Measurements from ENCODE around the gene MEOX2.

Gene MEOX2

DNA sequence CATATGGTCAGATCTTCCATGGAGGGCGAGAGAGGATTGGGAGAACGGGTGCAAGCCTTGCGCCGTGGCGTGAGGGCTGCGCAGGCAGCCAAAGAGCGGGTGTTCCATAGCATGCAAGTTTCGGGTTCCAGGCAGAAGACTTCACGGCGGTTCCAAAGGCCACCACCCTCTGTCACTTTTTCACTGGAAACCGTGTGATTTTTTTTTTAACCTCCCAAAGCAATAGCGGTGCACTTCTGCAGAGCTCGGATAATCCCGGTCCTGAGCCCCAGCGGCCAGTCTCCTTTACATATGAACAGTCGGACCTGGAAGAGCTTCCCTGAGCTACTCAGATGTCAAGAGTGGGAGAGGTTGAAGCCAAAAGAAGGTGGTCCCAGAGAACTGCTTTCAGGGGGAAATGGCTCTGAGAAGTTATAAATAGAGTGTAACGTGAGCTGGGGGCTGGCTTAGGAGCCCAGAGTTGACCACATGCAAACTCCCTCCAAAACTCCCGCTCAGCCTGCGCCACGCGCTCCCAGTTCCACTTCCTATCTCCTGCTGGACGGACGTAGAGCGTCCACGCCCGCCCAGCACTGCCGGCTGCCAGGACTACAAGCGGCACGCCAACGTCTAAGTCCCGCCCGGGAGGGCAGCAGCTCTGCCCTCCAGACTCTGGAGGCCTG is at the start of gene MEOX2:
TSS of gene MEOX2 (minus strand) at position 389 of the 662 bp plus-strand sequence. CDS start at position 108, 281 bp downstream.
- no peak for DNase-seq

DNA sequence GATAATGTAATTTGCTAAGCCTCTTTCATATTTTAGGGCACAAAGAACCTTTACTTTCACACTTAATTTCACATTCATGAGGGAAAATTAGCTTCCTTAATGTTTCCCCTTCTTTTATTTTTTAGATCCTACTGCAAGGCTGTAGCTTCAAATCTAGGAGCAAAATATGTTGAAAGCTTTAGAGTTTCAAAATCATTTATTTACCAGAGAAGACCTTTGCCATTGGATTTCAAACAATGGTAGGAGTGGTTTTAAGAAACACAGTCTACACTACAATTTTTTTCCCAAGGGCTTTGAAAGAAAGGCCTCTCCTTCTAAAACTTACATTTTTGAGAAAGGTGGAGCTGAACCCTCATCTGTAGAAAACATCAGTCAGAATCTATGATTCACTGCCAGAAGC is 43.3 kb upstream of the MEOX2 start:
- no peak for DNase-seq

DNA sequence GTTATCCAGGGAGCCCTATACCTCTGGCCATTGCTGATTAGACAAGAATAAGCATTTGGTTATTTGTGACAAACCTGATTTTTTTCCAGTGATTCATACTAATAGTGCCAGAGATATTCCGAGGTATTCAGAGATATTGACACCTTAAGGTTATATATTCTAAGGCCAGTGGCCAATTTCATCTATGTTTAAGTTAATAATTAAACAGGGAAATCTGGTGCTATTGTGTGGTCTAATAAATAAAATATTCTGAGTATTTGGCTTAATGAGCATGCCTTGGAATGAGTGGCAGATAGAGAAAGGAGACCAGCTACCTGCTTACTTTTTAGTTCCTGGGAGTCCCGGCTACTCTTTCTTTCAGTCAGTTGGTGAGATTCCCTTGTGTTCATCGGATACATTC is 38.6 kb upstream of the MEOX2 start:
- DNase-seq, result no peak

DNA sequence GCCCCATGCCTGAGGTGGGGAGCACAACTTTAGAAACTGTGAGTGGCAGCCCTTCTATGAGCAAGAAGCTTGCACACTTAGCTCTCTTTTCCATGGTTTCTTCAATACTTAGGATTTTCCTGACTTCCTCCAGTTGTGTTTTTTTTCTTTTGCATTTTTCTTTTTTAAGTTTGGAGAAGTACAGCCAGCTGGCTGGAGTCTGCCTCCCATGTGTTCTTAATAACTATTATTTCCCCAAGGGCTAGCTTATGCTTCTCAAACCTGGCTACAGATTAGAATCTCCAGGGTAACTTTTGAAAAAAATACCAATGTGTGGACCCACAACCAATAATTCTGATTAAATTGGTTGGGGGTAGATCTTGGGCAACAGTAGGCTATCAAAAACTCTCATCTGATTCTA is 37.4 kb upstream of the MEOX2 start:
- no peak for DNase-seq

DNA sequence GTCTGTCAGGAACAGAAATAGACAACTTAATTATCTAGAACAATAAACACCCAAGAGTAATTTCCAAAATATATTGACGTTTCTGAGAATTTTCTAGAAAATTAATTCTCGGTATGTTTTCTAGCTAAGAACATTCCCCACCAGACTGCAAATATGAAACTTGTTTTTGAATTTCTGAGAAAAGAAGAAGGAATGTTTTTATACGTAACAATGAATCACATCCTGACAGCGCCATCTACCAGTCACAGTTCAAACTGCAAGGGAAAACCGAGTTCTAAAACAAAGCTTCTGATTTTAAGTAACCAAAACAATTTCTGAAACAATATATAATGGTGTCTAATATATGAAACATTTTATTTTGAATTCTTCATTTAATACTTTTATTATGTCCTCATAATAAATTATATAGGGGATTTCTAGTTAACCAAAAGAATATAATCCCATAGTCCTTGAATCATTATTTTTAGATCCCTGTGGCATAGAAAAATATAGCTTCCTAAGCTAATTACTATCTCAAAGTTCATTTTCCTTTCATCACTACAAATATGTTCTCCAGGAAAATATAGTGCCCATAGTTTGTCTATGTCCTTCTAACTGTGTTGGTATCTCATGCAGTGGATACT is 34.5 kb upstream of the MEOX2 start:
- no peak for DNase-seq

DNA sequence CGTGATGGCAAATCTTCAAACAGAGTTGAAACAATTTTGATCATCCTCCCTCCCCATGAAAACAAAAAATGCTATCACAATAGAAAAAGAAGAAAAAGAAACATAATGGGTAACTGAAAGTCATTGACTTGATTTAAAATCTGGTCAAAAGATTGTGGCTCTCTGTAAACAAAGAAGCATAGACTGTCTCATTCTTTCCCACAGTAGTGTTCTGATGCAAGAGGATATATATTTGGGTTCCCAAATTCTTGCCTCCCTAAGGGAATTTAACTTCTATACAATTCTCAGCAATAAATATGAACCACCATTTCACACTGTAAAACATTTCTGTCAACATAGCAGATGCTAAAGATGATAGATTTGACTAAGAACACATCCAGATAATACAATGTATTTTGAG is 32.8 kb upstream of the MEOX2 start:
- no peak for DNase-seq

DNA sequence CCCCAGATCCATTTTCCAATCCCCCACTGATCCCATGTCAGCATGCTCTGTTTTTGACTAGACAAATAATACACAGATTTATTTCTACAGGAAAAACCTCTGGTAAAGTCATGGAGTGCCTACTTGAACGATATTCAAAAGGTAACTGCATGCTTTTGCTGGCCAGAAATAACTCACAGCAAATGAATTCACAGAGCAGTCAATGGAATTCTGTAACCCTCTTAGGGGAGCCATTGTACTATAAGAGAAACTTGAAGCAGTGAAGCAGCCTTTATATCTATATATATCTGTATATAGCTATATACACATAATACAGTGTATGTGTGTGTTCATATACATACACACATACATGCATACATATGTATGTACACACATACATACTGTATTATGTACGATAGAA is 29.0 kb upstream of the MEOX2 start:
- DNase-seq, result no peak

DNA sequence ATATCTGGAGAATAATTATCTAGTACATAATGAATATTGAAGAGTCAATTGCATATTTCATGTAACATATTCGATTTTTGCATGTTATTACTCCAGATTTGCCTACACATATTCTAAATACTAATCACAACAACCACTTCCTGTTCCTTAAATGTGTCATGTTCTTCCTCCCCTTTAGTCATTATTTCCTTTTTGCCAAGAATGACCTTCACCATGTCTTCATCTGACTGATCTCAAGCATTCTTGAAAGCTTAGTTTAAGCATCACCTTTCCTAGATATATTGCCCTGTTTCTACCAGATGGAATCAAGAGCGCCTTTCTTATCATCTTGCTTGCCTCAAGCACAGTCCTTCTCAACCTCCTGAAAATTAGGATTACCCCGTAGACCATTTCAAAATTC is 23.5 kb upstream of the MEOX2 start:
- DNase-seq, result no peak

DNA sequence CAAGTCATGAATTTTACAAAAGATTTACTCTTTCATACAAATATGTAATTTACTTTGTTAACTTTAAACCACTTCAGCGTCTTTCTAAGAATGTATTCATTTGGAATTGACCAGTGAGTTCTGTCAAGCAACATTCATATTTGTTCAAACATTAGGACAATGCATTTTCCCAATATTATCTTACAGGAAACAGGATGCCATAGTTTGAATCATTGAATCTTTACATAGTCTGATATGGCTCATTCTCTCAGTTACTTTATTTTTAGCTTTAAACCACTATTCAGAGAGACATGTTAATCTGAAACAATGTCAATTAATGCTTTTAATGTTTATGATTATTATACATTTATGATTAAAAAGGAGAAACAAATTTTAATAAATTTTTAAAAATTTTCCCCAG is 21.1 kb upstream of the MEOX2 start:
- DNase-seq, result no peak

DNA sequence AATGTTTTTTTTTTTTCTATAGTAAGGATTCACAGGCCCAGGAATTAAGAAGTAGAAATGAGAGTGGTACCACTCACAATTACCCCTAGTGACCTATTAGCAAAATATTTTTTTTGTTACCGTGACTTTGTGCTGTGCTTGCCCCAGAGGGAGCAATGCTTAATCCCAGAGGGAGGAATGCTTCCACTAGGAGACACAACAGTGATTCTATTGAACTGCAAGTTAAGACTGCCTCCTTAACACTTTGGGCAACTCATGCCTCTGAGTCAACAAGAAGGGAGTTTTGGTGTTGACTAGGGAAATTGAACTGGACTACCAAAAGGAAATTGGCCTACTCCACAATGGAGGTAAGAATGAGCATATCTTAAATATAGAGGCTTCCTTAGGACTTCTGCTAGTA is 17.2 kb upstream of the MEOX2 start:
- no peak for DNase-seq

DNA sequence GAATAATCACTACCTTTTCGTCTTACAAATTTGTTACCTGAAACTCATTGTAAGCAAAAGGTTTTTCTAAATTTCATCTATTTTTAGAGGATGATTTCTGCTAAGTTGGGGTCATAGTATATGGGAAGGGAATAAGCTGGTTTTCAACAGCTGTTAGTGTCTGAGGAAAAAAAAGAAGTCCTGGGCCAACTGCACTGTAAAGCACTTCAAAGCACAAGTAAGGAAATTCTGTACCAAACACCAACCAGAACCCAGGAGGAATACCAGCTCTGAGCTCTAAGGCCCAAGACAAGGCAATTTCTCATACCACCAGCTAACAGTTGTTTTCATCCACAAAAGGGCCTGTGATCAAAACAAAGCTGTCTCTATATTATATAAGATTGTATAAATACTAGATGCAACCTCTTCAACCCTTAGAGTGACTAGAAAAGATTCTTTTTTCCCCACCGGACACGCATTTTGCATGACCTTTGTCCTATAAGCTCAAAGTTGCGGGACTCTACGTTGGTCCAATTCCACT is 6.1 kb upstream of the MEOX2 start:
- no peak for DNase-seq

DNA sequence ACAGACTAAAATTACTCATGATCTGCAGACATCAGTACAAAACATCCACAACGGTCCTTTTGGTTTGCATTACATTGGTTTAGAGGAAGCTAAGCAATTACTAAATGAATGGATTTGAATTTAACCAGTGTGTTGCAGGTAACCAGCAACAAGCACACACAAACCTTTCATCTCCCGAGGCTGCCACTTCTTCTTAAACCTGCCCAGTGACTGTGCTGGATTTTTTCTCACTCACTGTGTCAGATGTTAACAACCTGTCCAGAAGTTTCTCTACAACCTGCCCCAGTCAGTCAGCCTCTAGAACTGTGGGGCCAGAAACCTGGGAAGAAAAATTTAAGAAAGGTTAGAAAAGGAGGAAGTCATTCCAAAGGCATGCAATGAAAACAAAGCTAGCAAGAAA is 2.4 kb upstream of the MEOX2 start:
- no peak for DNase-seq

DNA sequence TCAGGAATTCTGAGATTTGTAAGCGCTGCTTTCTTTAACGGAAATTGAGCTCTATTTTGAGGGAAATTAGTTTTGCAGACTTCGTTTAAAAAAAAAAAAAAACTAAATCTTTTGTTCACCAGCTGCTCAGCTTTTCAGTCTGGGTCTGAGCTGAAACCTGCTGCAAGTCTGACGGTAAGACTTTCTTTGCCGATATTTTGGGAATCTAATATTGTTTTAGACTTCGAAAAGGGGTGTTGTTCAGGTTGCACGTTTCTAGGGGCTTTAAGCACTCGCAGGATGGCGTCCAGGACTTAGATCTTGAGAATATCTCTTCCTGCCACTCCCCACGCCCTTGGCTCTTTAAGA is 1.8 kb upstream of the MEOX2 start:
- no peak for DNase-seq

DNA sequence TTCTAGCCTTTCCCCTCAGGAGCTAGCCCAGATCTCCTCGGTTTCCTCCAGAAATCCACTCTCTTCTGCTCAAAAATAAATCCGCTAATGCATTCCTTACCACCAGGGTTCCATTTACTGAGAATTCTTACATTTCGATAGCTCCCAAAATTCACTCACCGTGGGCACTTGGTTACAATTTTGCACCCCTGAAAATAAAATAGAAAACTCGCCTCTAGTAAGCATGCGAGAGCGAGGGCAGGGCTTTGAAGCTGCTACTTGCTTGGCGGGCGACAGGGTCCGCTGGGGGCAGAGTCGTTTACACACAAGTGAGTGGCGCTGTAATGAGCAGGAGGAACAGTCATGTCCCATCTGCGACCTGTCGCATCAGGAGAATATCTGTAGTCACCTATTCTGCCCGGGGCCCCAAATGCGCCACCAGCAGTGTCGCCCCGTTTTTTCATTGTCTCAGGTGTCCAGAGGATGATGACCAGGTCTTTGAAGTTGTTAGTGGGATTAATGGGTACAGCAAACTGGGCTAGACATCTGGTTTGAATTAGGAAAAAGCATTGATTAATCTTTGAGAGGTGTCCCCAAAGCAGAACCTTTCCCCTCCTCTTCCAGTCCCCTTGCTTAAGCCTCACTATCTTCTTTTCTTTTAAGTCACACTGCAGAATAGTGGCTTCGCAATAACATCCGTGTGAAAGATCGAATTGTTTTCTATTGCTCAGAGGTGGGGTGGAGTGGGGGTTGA is 1.2 kb upstream of the MEOX2 start:
- DNase-seq, result no peak

DNA sequence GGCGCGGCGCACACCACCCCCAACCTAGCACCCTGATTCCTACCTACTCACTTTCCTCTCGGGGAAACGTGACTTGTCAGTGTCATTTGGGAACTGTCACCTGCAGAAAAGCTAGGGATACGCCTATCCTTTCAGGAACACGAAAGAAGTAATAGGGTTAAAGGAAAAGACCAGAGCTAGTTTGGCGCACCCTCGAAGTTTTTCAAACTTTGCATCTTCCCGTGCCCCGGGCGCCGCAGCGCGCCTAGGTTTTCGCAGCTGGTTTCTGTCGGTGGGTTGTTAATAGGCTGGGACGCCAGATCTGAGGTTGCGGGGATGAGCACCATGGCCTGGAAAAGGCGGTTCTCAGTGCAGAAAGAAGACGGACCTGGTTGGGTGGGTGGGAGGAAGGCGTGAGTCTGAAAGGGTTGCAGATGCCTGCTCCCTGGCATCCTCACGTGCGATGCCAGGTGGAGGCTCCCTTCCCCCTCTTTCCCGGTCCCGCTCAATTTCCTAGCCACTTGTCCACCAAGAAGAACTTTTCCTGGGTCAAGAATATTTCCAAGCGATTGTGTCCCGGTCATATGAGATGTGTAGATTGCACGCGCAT is 568 bp upstream of the MEOX2 start:
- DNase-seq, result no peak

DNA sequence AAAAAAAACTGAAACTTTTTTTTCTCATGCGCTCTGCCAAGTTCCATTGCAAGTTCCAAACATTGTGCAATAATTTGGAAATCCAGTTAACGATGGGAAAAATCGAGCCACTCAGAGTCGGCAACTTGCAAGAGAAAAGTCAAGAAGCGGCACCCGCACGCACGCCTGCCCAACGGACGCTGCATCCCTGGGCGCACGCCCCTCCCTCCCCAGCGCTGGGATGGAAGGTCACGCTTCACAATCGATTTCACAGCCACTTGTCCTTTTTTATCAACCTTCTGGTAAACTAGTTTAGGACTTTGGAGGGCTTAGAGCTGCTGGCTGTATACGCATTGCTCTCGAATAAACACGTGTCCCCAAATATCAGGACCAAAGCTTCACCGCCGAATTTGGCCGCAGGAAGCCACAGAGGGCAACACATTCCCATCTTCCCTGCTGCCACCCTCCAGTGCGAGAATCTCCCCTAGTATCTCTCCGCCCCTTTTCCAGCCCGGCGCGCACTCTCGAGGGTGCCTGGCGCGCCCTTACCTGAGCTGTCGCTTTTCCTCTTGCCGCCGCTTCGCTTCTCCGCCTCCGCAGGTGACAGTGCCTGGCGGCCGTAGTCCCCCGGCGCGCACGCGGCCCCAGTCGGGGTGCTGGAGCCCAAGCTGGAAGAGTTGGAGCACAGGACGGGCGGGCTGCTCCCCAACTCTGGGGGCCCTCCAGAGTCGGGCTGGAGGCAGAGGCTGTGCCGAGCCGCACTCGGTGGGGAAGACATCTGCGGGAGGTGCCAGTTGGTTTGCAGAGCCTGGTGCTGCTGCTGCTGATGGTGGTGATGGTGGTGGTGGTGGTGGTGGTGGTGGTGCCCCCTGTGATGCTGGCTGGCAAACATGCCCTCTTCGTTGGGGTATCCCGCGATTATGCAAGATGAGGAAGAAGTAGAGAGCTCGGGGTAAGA is 857 bp downstream of the MEOX2 start:
- DNase-seq, result no peak

DNA sequence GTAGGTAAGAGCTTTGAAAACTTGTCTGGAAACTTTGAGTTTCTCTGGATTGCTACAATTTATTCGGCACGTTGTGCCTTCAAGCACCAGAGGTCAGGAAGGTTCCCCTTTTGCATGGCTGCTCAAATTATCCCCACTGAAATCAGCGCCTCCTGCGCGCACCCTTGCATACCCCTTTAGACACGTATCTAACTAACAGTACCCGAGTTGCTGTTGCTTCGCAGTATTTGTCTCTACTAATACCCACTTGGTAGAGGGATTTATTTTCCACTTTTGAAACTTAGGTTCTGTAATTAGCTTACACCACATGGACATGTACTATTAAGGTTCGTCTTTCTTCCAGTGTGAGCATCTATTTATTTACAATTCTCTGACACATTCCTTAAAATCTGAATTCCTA is 1.6 kb downstream of the MEOX2 start:
- no peak for DNase-seq

DNA sequence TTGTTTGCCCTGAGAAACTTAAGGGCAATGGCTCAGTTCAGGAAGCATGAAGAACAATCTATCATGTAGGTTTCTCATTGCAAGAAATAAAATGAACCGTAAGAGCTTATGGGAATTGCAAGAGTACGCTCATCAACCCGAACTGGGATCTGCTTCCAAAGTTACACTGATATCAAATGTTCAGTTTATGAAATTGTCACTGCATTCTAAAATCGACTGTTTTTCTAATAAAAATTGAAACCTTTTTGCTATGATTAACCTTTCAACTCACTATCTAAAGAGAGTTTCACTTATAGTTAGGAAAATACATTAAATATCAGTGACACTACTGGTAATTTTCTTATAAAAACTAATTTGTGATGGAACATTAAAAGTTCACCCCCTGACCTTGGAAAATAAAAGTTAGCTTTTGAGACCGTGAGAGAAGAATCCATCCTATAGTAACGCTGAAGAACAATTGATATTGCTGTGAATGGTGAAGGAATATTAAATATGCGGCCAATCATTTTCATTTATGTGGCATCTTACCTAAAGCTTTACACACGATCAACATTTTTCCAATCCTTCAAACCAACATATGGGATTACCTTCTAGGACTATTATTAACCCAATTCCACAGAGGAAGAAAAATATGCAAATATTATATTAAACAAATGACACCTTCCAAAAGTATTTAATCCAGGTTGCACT is 2.2 kb downstream of the MEOX2 start:
- no peak for DNase-seq

DNA sequence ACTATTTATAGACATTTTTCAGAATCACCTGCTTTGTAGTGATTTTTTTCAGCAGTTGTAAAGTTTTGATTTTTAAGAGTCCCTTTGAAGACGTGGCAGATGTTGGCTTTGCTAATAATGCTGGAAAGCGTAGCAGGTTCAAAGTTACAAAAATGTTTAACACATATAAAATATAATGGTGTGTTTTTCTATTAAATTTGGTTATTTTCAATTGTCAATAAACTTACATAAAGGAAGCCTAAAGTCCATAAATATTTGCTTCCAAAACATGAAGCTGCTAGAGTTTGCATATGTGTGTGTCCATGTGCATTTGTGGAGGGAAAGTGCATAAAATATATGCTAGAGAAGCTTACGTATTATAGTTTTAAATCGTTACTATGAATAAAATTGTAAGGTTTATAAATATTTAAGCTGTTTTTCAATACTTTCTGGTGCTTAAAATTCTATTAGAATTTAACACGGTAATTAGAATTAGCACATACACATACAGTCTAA is 3.7 kb downstream of the MEOX2 start:
- DNase-seq, result no peak

DNA sequence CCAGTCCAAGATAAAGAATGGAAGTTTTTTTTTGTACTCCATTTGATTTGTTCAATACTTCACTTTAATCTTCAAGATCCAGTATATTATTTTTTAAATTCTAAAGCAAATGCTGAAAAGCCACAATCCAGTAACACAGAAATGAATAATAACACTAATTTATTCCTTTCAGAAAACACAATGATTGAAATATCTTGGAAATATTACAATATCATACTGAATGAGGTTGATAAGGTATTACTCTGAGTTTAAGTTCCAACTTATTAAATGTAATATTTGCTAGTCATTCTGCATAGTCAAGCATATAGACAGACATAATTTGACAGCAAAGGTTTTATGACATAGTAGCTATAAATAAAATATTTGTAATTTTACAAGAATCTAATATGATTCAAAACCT is 4.4 kb downstream of the MEOX2 start:
- no peak for DNase-seq

DNA sequence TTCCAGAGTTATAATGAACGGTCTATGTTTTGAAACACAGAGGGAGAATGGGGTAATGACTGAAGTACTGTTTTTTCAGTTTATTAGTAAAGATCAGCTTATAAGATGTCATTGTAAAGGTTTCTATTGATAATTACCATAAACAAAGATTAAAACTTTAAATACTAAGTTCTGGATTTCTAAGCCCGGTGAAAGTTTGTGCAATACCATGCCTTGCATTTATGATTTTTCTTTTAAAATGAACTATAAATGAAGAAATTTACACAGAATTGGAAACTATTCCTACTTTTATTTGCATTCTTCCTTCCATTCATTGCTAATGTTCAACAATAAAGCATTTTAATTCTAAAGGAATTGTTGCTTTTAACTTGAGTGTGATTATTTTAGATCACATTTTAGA is 4.9 kb downstream of the MEOX2 start:
- DNase-seq, result no peak

DNA sequence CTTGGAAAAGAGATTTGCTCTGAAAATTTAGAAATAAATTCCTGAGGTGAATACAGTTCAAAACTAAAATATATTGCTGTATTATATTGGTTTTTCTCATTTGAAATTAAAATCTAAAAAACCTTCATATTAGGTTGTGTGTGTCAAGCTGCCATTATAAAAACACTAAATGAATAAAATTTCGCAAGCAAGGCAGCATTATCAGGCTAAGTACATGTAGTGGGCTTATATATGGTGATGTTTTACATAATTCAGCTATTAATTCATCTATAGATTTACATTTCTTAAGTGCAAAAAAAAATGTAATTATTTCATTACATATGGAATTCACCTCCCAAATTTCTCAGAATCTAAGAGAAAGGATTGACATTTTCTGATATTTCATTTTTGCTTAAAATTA is 5.3 kb downstream of the MEOX2 start:
- DNase-seq, result no peak

Measured in activated naive CD4-positive, alpha-beta T cell treated with Interleukin-2 at 50 U/mL for 16 hours (primary cell).